GM21717 (cell line): ENCODE measurements around the gene PPIF.
"Not testable (repeated sequence)": the region's sequence is repeated elsewhere in the genome, so short reads cannot be mapped to it uniquely, and the experiment has no call there.

Experiments used
- ATAC-seq: cut with Tn5 transposase; IDR thresholded peaks from one replicate; pipeline ENCODE4 v1.9.1; 2021; ENCODE audit warnings: mild to moderate bottlenecking, moderate library complexity; ENCODE audit not compliant: unreplicated experiment

Gene PPIF

DNA sequence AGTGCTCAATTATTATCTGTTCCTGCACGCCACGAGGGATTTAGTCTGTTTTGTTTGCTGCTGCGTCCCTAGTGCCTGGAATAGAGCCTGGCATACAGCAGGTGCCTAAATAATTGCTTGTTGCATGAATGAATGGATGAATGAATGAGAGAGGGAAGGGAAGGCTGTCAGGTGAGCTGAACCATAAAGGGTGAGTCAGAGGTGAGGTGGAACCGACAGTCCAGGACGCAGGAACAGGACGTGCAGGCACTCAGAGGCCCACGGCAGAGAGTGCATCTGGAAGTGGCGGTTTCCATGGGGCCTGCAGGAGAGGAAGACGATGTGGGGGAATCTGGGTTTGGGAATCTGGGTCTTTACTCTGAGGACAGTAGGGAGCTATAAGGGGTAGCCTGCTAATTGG, 17.7 kb upstream of the PPIF start:
- no peak for ATAC-seq

DNA sequence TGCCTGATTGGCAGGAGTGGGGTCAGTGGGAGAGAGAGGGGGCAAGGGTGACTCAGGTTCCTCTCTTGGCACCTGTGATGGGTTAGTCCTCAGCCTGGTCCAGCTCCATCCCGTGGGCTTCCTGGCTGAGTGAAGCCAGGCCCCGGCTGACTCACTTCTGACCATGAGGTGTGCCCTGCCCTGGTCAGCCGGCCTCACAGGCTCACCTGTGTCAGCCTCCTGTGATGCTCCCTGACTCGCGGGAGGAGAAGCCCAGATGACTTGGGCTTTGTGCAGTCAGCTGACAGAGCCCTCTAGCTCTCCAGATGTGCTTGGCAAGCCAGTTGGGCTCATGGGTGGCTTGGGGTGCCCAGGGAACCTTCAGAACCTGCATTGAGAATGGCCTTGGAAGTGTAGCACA, 16.0 kb upstream of the PPIF start:
- ATAC-seq: peak; percentile 12

DNA sequence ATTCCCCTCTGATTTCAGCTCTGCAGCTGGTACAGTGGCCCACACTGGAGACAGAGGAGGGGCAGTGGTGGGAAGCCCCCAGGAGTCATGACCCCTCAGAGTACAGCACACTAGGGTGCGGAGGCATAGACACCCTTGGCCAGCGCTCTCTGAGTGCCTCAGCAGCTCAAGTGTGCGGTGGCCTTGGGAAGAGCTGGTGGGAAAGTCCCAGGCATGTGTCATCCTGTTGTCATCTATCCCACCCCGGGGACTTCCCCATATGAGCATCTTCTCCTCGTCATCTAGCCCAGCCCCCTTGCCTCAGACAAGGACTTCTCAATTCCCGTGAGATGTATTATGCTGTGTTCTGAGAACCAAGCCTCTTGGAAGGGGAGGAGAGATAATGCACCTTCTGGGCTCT, 15.6 kb upstream of the PPIF start:
- peak; percentile 83 for ATAC-seq

DNA sequence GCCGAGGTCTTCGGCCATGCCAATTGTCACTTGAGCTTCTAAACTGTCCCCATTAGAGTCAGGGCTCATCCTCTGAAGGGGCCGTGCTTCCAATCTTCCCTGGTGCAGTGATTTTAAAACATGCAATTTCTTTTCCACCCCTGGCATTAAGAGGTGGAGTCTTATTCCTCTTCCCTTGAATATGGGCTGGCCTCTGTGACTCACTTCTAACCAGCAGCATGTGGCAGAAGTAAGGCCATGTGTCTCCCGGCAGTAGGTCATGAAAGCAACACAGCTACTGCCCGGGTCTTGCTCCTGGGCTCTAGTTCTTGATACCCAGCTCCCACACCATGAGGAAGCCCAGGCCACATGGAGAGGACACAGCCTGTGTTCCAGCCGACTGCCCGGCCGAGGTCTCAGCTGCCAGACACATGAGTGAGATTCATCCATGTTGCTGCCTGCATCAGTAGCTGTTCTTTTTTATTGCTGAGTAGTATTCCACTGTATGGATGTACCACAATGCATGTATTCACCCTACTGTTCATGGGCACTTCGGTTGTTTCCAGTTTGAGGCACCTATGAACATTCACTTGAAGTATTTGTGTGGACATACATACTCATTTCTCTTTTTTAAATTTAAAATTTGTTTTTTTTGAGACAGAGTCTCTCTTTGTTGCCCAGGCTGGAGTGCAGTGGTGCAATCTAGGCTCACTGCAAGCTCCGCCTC, 14.5 kb upstream of the PPIF start:
- not testable (repeated sequence) for ATAC-seq

DNA sequence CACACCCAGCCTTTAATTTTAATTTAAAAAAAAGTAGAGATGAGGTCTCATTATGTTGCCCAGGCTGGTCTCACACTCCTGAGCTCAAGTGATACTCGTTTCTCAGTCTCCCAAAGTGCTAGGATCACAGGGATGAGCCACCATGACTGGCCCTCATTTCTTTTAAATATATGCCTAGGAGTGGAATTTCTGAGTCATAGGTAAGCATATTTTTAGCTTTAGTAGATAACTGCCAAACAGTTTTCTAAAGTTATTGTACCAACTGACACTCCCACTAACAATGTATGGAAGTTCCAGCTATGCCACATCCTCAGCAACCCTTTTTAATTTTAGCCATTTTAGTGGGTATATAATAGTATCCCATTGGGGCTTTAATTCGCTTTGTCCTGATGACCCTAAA, 13.8 kb upstream of the PPIF start:
- no peak for ATAC-seq

DNA sequence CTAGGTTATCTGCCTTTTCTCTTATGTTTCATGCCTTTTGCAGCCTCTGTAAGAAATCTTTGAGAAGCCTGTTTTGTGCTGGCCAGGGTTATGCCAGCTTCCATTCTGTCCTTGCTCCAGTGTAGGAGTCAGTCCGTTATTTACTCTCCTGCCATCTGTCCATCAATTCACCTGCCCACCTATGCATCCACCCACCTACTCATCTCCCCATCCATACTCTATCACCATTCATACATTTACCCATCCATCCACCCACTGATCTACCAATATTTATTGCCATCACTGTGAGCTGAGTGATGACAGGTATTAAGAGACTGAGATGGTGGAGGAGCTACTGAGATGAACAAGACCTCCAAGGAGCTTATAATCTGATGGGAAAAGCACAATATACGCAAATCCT, 12.7 kb upstream of the PPIF start:
- no peak for ATAC-seq

DNA sequence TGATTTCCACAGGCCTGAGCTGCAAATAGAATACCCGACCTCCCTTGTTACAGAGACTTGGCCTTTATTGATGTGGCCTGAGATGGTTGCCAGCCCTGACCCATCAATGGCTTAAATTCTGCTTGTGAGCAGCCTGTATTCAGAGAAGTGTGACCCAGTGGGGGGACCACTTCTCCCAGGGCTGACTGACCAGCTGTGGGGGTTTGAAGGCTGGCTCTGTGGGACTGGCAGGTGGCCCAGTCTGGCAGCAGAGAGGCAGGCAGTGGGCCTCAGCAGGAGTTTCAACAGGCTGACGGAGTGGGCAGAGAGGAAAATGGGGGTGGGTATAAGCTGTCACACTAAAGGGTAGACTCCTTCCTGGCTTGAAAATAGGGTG, 12.2 kb upstream of the PPIF start:
- ATAC-seq: no peak

DNA sequence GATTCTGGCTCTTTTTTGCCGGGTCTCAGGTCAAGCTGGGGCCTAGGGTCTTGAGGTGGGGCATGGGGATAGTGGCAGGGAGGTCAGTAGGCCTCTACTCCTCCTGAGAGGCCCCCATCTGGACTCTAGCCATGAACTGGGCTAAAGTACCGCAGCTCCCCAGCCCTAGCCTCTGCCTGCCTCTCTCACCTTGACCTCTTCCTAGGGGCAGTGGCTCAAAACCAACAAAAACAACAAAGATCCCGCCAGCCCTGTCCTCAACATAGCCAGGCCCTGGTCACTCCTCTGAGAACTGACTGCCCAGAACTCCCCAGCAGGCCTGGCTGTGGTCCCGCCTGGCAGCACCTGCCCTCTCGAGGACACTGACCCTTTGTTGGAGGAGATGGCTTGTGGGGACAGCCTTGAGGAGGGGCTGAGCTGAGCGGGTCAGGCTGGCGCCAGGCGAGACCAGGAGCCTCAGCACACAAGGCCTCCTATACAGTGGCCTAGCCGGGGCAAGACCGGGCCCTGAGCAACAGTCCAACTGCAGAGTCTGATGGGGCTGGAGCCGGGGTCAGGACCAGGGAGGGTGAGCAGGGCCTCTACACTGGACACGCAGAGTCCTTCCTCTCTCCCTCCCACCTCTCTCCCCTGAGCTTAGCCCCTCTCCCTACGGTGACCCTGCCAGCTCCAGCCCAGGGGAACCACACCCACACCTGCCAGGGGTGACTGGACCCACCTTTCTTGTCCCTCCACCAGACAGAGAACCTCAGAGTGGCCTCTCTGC, 11.6 kb upstream of the PPIF start:
- no peak for ATAC-seq

DNA sequence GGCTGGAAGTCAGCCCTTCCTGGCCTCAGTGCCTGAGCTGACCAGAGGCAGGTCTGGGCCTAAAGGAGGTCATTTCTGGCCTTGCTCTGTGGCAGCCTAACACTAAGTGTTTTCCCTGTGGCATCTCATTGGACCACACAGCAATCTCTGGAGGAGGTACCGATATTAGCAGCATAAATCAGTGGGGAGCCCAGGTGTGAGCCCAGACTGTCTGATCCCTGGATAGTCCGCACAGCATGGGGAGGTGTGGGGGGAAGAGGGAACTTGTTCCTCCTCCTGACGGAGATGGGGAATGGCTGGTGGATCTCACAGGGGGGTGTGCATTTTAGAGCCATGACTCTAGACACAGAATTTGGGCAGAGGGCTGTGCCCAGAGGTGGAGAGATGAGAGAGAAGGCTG, 11.0 kb upstream of the PPIF start:
- ATAC-seq: no peak

DNA sequence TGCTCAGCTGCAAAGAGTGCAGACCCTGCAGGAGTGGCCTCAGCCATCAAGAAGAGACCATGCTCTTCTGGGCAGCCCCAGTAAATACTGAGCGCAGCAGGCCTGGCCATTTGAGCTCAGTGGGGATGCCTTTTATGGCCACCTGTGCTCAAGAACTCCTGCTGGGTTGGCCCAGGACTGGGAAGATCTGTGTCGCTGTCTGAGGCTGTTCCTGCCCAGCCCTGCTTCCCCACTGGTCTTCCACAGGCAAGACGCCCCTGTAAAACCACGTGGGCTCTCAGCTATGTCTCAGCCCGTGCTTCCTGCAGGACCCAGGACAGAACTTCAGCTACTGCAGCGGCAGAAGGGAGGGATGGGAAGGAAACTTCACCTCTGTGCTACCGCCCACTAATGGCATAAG, 10.5 kb upstream of the PPIF start:
- ATAC-seq: no peak

DNA sequence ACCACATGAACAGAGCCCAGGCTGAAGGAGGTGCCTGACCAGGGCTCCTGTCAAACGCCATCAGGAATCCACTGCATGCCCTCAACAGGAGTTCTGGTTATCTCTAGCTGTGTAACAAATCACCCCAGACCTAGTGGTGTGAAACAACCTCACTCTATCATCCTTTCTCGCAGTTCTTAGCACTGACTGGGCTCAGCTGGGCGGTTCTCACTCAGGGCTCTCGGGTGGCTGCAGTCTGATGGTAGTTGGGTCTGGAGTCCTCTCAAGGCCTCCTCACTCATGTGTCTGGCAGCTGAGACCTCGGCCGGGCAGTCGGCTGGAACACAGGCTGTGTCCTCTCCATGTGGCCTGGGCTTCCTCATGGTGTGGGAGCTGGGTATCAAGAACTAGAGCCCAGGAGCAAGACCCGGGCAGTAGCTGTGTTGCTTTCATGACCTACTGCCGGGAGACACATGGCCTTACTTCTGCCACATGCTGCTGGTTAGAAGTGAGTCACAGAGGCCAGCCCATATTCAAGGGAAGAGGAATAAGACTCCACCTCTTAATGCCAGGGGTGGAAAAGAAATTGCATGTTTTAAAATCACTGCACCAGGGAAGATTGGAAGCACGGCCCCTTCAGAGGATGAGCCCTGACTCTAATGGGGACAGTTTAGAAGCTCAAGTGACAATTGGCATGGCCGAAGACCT, 9.3 kb upstream of the PPIF start:
- ATAC-seq: not testable (repeated sequence)

DNA sequence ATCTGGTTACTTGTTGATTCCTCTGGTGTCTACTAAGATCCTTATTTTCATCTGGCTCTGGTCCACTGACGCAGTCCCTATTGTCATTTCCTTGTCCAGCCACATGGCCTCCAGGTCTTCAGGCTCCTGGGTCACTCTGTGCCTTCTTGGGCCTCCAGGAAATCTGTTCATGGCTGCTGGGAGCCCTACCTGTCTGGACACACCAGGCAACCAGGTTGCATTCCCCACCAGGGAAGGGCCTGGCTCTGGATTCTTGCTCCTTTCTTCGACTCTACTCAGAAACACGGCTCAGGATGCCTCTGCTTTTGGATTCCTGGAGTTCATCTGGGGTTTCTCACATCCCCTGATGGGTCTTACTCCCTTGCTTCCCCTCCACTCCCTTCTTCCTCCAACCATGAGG, 8.0 kb upstream of the PPIF start:
- ATAC-seq: no peak

DNA sequence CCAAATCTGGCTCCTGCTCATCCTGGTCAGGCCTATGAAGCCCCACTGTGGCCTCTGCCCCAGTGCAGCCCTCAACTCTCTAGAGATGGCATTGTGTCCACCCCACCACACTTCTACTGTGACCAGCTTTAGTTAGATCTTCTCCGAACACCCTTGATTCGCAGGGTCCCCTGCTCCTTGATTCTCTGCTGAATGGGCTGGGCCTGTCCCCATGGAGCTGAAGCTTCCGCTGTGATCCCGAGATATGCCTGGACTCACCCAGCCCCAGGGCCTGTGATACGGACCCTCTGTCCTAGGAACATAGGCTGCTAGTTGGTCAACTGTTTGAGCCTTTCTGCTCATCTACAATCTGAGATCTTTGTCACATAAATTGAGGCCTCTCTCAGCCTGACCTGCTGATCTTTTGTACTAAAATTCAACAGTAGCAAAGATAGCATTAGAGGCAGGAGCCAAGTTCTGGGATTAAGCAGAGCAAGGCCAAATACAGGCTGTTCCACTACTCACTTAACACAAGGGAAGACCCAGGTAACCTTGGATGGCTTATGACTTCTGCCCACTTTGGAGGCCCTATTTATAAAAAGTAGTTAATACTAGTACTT, 6.5 kb upstream of the PPIF start:
- no peak for ATAC-seq

DNA sequence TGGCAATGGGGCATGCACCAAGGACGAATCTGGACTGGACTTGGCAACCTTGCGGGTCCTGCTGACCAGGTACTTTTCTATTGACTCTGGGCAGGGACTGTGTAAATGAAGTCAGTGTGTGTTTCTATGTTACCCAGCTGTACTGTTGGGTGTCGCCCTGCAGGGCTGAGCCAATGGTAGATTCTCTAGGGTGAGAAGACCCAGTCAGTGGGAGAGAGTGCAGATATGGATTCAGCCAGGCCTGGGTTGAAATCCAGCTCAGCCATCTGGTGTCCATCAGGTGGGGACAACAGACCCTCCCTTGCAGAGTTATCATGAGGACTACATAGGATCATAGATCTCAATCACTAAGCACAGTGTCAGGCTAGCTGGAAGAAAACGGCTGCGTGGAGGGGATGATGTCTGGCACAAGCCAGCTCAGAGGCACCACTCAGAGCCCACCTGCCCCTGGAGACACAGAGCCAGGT, 4.9 kb upstream of the PPIF start:
- no peak for ATAC-seq

DNA sequence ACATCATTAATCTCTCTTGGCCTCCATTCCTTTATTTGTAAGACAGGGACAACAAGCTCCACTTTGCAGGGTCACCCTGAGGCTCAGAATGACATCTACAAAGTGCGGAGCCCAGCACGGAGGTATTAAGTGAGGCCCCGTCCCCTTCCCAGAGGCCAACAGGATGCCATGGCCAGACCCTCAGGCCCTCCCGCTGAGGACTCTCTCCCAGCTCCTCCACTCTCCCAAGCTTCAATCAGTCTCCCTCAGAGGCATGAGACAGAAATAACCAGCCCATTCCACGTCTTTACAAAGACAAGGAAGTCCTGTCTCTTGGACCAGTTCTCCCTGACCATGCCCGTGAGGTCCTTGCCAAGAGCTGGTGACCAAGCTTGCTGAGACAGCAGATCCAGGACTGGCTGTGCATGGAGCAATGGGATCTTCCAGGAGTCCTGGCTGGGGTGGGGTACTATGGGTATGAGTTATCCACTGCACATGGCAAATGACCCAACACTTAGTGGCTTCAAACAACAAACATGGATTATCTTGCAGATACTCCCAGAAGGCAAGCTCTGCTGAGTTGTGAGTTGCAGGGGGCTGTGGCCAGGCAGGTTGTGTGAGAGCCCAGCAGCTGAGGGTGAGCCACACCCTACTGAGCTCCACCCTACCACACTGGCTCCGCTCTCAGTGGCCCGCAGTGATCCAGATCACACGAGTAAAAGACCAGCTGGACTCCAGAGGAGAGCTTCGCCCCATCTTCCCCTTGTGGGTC, 4.3 kb upstream of the PPIF start:
- no peak for ATAC-seq

DNA sequence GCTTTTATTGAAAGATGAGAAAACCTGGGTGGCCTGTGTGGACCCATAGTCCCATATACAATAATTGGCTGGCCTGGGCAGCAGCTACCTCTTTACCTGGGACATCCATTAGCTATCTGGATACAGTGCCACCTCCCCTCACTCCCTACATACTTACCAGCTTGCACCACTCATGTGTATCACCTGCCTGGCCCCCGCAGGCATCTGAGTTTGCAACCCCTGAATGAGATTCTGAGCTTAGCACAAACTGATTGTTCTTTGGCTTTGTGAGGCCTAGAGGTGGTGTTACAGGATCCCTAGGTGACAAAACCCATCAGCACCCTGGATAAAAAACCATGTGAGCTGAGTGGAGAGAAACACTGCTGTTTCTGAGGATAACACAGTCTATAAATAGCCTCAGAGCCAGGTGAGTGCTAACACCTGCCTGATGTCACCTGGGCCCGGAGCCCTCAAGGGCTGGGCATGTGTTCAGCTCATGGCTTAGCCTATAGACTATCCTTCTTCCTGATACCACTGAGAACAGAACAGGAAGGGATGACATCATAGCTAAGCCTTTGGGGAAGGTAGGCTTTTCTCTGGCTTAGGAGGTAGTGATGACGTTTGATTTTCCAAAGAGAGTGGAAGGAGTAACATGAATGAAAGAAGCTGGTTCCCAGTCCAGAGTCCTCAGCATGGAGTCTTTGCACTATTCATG, 2.6 kb upstream of the PPIF start:
- ATAC-seq: no peak

DNA sequence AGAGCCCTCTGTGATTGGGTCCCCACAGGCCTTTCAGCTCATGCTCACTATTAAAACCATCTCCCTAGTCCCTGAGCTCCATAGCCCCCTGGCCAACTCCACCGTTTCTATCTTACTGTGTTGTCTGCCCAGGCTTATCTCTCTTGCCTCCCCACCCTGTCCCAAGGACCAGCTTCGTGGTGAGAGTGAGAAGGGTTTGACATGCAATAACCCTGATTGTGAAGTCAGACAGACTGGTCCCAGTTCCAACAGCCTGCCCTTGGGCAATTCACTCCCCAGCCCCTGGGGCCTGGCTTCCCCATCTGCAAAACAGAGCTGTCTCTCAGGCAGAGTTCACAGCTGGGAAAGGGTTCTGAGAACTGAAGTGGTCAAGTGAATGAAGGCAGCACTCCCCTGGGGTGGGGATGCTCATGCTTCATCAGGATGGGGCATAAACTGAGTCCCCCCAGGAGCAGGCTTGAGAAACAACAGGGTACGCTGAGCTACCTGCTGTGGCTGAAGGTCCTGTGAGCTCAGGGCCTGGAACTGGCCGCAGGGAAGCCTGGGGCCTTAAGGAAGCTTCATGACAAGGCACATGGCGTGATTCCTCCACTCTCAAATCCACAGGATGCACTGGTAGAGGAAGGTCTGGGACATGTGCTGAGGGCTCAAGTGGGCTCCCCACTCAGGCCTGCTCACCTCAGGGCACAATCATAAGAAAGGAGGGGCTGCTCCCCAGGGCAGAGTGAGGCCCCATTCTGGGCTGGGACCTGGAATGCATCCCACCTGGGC, 1.8 kb upstream of the PPIF start:
- ATAC-seq: no peak

DNA sequence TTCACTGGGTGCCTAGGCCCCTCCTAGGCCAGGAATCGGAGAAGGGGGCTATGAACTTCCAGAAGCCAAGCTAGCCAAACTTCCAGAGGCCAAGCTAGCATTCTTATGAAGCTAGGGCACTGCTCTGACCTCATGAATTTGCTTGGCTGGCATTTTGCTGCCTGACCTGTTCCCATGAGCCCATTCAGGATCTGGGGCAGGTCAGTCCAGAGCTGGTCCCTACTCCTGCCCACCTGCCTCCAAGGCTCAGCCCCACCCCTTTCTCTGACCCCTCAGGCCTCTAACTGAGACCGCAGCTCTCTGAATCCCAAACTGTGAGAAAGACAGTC, 1.3 kb upstream of the PPIF start:
- ATAC-seq: no peak

DNA sequence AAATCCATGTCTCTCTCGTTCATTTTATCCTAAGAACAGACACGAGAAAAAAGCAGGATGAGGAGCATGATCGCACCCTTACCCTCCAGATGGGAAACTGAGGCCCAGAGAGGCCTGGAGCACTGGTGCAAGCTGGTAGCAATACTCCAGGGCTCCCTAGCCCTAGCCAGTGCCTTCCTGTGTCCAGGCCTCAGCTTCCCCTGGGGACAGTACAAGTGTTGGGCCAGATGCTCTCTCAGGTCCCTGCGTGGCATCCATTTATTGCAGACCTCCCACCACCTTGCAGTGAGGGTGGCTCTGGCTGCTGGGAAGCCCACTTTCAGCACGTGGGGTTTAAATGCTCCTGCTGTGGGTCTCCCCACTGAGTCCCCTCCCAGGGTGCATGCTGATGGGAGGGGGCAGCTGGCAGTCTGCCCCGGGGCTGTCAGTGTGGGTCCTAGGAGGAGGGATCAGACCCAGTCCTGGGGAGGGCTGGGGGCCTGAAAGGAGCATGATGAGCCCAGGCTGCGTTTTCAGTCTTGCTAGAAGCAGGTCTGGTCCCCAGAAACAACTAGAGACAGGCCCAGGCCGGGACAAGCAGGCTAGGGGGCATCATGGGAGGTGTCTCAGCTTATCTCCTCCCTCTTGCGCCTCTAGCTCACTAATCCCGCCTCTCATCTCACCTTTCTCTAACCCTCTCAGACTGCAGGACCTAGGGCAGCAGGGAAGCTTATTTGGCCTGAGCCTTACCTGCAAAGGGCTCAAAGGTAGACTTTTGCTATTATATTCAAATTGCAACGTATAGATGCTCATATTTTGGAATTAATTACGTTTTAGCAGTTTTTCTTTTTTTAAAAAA, 662 bp upstream of the PPIF start:
- no peak for ATAC-seq
